Measurements from ENCODE around the gene SVIL.

SVIL gene

GRCh38 chr10:29595146-29595545 lies 39.6 kb downstream of the SVIL start:
- TF ChIP-seq FOXM1 (IDR thresholded peaks at IDR 0.05; ENCODE audit: borderline replicate concordance, low read depth) (no peak), YY1 (IDR thresholded peaks at IDR 0.05; ENCODE audit: low read depth) (no peak), CEBPB (IDR thresholded peaks at IDR 0.05) (no peak), REST (IDR thresholded peaks at IDR 0.05; ENCODE audit: low read depth) (no peak), EP300 (IDR thresholded peaks at IDR 0.05; ENCODE audit: borderline replicate concordance) (no peak), TEAD4 (IDR thresholded peaks at IDR 0.05) (no peak), RAD21 (IDR thresholded peaks at IDR 0.05; ENCODE audit: low read depth) (no peak), MAX (IDR thresholded peaks at IDR 0.05) (no peak), TAF1 (IDR thresholded peaks at IDR 0.05; ENCODE audit: low read depth) (no peak), CREB1 (IDR thresholded peaks at IDR 0.05; ENCODE audit: low read depth) (no peak), USF1 (IDR thresholded peaks at IDR 0.05) (no peak), ZBTB7A (IDR thresholded peaks at IDR 0.05; ENCODE audit: low read depth) (no peak), TCF12 (IDR thresholded peaks at IDR 0.05; ENCODE audit: low read depth) (no peak), EGR1 (IDR thresholded peaks at IDR 0.05) (no peak)

- no peak for TF ChIP-seq TCF12 (IDR thresholded peaks at IDR 0.05; ENCODE audit: low read depth)
Observed at GRCh38 chr10:29591651-29591968, 43.2 kb downstream of the SVIL start.

GRCh38 chr10:29590915-29591650 lies 43.7 kb downstream of the SVIL start:
- no peak for TF ChIP-seq USF1 (IDR thresholded peaks at IDR 0.05)
- no peak for TF ChIP-seq CEBPB (IDR thresholded peaks at IDR 0.05)

- TF ChIP-seq TEAD4 (IDR thresholded peaks at IDR 0.05) (no peak; the same call in 1 of the 2 replicates), RAD21 (IDR thresholded peaks at IDR 0.05; ENCODE audit: low read depth) (no peak), NFIC (IDR thresholded peaks at IDR 0.05) (peak; percentile 64), TAF1 (IDR thresholded peaks at IDR 0.05; ENCODE audit: low read depth) (no peak), EP300 (IDR thresholded peaks at IDR 0.05; ENCODE audit: borderline replicate concordance) (peak; percentile 33; the same call in 1 of the 2 replicates)
Observed at GRCh38 chr10:29588629-29589421, 45.9 kb downstream of the SVIL start.

- peak; percentile 66 for TF ChIP-seq TEAD4 (IDR thresholded peaks at IDR 0.05)
Observed at GRCh38 chr10:29587750-29588628, 46.8 kb downstream of the SVIL start.

- TF ChIP-seq TAF1 (IDR thresholded peaks at IDR 0.05; ENCODE audit: low read depth) (0 out of 2 replicates have a peak, but pooled peaks have one; percentile 19), TCF12 (IDR thresholded peaks at IDR 0.05; ENCODE audit: low read depth) (0 out of 2 replicates have a peak, but pooled peaks have one; percentile 15), NFIC (IDR thresholded peaks at IDR 0.05) (peak; percentile 23), MAX (IDR thresholded peaks at IDR 0.05) (peak; percentile 58; the same call in 1 of the 2 replicates)
Observed at GRCh38 chr10:29587102-29587749, 47.5 kb downstream of the SVIL start.

GRCh38 chr10:29586509-29586908 lies 48.3 kb downstream of the SVIL start:
- no peak for TF ChIP-seq MAX (IDR thresholded peaks at IDR 0.05)
- TF ChIP-seq CEBPB (IDR thresholded peaks at IDR 0.05) = no peak
- no peak for TF ChIP-seq NFIC (IDR thresholded peaks at IDR 0.05)
- TF ChIP-seq RAD21 (IDR thresholded peaks at IDR 0.05; ENCODE audit: low read depth) = no peak
- TF ChIP-seq CREB1 (IDR thresholded peaks at IDR 0.05; ENCODE audit: low read depth) = no peak
- TF ChIP-seq YY1 (IDR thresholded peaks at IDR 0.05; ENCODE audit: low read depth) = no peak
- no peak for TF ChIP-seq TAF1 (IDR thresholded peaks at IDR 0.05; ENCODE audit: low read depth)
- TF ChIP-seq TEAD4 (IDR thresholded peaks at IDR 0.05) = no peak
- no peak for TF ChIP-seq REST (IDR thresholded peaks at IDR 0.05; ENCODE audit: low read depth)
- TF ChIP-seq EGR1 (IDR thresholded peaks at IDR 0.05) = no peak
- TF ChIP-seq TCF12 (IDR thresholded peaks at IDR 0.05; ENCODE audit: low read depth) = no peak
- no peak for TF ChIP-seq USF1 (IDR thresholded peaks at IDR 0.05)
- TF ChIP-seq EP300 (IDR thresholded peaks at IDR 0.05; ENCODE audit: borderline replicate concordance) = no peak
- no peak for TF ChIP-seq FOXM1 (IDR thresholded peaks at IDR 0.05; ENCODE audit: borderline replicate concordance, low read depth)
- no peak for TF ChIP-seq ZBTB7A (IDR thresholded peaks at IDR 0.05; ENCODE audit: low read depth)
